Umbilical cord (tissue), 2 donors: ENCODE results near the gene PRCD. TPM values are rescaled to one million over a fixed set of nuclear protein-coding genes. Genes with fewer than 3 reads are reported as not detected.

ENCODE experiments used
- DNase-seq: peaks from one replicate; pipeline ENCODE4 v3.0.0-alpha.2; 2015; ENCODE audit warnings: low spot score
- total RNA-seq: library from RNA; depleted of rRNA; stranded (reverse); fragments of >200 nt; gene quantifications from one replicate; pipeline ENCODE4 v1.2.3, GENCODE V29; 2014; ENCODE audit warnings: low replicate concordance; ENCODE audit not compliant: insufficient read depth

Gene PRCD
- total RNA-seq, 1 donor from 2014 or later: 1.9 TPM

DNA sequence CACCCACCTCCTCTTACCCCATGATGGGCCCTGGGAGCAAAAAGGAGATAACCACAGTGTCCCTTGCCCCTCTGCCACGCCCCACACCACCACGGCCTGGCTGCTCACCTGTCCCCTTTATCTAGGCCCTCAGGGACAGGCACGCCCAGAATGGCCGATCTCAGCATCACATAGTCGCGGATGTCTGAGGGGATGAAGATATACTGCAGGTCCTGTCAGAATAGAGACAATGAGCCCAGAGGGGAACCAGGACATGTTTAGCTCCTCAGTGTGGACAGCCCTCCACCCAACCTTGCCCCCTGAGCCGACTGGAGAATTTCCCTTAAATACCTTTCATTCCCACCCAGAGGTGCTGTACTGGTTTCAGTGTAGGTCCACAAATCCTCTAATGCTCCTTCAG lies 30.6 kb downstream of the PRCD start:
- no peak for DNase-seq

DNA sequence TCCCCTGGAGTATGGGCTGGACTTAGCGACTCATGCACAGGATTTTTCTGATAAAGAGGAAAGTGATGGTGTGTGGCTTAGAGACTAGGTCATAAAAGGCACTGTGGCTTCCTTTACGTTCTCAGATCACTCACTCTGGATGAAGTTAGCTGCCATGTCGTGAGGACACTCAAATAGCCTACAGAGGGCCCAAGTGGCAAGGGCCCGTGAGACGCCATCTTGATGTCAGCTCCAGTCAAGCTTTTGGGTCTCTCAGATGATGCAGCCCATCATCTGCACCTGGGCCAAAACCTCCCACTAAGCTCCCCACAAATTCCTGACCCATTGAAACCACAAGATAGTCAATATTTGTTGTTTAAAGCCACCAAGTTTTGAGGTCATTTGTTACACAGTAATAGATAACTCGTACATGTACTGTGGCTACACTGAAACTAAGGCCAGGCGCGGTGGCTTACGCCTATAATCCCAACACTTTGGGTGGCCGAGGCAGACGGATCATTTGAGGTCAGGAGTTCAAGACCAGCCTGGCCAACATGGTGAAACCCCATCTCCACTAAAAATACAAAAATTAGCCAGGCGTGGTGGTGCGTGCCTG lies 31.1 kb downstream of the PRCD start:
- no peak for DNase-seq

DNA sequence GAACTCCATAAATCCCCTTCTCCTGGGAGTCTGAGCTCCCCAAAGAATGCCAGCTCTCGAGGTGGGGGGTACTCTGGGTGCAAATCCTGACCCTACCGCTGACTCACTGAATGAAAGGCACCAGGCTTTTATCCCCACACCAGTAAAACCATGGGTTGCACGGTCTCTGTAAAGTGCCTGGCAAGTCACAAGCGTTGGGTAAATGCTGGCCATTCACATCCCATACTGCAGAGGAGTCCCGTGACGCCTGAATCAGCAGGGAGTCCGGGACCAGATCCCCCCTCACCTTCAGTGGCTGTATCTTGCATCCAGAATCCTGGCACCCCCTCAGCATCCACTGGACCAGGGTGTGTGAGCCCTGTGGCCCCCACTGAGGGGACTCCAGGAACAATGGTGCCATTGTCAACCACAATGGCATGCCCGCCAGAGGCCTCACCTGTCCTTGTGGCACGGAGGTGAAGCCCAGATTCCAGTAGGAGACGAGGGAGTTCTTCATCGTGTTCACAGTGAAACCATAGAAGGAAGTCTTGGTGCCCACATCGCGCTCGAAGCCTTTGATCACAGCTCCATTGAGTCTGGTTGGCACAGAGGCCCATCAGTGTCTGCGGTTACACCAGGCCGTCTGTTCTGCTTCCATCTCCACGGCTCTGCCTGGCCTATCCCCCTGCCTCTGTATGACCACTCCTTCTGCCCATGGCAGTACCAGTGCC lies 32.5 kb downstream of the PRCD start:
- DNase-seq: no peak

DNA sequence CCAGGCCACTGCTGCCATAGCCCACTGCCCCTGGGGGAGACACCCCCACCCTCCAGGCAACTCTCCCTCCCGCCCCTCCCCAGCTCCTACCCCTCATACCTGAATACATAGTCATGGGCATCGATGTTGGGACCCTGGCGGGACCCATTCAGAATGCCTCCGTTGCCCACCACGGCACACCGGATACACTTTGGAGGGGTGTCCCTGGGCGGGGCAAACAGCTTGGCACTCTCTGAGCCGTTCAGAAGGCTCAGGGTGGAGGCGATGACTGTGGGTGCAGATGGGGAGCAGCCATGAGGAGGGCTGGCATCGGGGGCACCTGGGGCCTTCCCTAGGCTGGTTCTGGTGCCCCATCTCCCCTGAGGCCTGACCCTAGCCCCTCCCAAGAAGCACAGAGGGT lies 33.3 kb downstream of the PRCD start:
- DNase-seq: no peak

DNA sequence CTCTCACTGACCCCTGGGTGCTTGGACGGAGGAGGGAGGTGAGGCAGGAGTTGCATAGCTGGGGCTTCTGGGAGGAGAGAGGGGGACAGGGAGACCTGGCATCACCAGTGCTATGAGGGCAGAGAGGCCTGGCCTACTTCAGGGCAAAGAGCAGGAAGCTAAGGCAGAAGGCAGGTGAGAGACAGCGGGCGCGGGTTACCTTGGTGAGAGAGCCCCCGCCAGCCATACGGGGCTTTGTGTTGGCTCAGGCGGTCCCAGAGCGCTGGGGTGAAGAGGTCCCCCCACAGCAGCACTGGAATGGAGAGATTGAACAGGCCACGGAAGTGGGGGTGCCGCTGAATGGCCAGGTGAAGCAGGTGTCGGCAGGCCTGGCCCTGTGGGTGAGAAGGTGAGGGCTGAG lies 34.3 kb downstream of the PRCD start:
- DNase-seq: no peak

DNA sequence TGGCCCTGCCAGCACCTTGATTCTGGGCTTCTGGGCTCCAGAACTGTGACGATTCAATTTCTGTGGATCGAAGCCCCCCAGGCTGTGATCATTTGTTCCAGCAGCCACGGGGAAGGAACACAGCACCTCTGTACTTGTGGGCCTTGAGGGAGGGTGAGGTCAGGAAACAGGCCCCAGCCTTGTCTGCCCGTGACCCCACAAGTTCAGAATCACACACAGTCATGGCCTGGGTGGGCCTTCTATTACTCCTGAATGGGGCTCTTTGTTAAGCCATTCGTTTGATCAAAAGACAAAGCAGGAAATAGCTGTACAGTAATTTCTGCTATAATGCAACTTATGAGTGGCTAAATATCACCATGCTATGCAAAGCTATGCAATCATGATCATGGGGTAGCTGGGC lies 35.7 kb downstream of the PRCD start:
- no peak for DNase-seq

DNA sequence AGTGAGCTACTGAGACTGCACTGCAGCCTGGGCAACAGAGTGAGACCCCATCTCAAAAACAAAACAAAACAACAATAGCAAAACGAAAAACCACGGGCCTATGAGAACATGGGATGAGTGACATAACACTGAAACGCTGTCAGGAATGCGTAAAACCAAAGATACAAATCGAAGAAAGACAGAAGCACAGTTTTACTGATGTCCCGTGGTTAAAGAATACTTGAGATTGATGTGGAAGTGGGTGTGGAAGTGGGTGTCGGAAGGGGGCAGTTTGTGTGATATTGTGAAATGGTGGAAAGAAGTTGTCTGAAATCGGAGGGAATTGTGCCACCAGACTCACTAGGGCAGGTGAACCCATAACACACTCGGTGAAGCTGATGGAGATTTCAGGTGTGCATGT lies 36.3 kb downstream of the PRCD start:
- DNase-seq: no peak

DNA sequence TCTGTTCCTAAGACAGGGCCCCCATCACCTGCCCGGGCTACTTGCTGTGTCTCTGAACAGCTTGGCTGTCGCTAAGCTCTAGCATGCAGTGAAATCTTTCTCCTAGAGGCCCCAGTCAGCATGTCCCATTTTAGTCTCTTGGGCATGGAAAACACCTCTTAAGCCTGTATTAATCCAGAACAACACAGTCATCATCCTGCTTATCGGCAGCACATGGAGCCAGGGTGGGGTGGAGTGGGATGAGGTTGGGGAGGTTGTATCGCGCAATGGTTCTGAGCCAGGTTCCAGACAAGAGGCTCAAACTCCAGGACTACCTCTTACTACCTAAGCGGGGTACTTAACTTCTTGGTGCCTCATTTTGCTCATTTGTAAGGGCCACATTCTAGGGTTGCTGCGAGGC lies 38.0 kb downstream of the PRCD start:
- no peak for DNase-seq

DNA sequence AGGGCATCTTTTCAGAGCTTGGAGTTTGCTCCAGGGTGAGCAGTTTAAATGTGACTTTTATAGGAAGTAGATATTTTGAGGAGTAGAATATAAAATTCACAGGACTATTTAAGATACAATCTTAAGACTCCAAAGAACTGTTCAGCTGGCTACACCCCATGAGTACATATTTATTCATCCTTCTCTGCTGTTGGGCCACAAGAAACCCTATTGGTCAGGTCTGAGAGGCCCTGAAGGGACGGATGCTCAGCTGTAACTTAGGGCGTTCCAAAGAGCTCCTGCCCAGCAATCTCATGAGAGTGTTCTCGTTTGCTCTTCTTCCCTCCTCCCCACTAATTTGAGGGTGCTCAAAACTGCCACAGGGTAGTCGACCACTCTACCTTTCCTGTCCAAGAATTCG lies 38.5 kb downstream of the PRCD start:
- peak; percentile 73 for DNase-seq

DNA sequence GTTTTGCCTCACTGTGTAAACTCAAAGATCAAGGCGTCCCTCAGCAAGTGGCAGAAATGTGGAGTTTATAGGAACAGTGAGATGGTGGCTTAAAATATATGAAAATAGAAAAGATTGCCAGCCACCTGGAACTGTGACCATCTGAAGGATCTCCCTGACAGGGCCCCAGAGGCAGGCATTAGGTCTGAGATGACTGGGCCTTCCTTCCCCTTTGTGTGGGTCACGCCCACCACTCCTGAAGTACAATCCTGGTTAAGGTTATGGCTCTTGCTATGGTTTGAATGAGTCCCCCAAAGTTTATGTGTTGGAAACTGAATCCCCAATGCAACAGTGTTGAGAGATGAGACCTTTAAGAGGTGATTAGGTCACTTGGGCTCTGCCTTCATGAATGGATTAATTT lies 39.4 kb downstream of the PRCD start:
- DNase-seq: no peak

DNA sequence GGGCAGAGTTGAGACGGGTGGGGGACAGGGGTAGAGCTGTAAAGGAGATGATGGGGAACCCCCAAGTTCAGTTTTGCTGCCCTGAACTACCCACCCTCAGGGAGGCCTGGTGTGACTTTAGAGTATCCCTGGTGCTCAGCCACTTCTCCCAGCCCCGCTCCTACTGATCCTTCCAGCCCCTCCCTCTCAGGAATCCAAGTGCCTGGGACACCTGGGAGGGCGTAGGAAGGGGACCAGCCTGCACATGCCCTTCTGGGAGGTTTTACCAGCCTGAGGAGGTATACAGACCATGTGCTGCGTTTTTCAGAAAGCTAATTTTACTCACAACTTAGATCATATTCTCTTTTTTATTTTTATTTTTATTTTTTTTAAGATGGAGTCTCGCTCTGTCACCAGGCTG lies 41.7 kb downstream of the PRCD start:
- no peak for DNase-seq

DNA sequence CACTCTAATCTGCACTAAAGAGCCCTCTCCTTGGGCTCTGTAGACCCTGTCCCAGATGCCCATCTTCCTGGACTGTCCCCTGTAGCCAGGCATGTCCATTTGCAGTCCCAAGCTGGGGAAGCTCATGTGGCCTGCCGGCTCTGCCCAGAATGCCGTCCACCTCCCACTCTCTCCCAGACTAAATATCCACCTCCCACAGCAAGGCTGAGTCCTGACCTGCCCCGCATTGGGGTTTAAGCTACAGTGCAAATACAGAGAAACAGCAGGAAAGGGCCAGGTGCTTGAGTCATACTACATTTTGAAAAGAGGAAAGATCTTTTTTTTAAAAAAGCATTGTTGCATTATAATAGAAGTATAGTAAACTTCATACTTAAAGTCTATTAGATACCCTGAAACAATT lies 42.8 kb downstream of the PRCD start:
- DNase-seq: no peak

DNA sequence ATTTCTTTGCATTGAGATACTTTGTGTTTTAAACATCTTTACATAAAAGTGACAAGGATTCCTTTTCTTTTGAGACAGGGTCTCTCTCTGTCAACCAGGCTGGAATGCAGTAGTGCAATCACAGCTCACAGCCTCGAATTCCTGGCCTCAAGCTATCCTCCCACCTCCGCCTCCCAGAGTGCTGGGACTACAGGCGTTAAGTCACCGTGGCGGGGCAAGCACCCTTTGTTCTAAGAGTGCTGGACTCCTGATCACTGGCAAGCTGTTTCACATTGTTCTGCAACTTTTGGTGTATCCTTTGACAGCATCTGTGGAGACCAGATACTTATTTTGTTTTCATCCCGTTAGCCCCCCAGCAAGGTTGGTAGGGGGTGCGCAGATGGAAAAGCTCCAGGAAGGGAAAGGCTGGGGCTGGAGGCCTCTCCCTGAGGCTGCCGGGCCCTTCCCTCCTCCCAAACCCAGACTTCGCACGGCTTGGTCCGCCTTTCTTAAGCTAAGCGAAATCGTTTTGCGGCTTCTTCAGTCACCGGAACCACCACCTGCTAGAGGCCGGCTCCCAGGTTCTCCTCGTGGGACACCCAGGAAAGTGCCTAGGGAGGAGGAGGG lies 44.7 kb downstream of the PRCD start:
- DNase-seq: no peak

DNA sequence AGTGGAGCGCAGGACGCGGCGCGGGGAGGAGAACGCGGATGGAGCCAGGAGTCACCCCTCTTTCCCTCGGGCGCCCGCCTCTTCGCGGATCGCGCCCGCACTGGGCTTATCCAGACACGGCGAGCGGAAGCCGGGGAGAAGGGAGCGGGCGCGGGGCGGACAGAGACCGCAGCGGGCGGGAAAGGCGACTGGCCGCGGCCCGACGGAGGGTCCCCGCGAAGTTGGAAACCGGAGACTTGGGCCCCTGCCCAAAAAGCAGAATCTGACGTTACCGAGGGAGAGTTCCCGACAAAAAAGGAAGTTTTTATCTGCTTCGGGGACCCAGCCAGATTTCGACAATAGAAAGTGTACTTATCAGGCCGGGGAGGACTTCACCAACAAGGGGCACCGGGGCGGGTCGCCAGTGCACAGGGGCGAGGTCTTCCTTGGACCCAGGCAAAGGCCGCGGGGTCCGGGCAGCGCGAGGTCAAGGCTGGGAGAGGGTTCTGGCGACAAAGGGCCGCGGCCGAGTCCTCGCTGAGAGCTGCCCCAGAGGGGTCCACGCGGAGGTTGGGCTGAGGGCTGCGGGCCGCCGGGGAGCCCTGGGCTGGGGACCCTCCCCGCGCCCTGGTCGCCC lies 45.3 kb downstream of the PRCD start:
- no peak for DNase-seq

DNA sequence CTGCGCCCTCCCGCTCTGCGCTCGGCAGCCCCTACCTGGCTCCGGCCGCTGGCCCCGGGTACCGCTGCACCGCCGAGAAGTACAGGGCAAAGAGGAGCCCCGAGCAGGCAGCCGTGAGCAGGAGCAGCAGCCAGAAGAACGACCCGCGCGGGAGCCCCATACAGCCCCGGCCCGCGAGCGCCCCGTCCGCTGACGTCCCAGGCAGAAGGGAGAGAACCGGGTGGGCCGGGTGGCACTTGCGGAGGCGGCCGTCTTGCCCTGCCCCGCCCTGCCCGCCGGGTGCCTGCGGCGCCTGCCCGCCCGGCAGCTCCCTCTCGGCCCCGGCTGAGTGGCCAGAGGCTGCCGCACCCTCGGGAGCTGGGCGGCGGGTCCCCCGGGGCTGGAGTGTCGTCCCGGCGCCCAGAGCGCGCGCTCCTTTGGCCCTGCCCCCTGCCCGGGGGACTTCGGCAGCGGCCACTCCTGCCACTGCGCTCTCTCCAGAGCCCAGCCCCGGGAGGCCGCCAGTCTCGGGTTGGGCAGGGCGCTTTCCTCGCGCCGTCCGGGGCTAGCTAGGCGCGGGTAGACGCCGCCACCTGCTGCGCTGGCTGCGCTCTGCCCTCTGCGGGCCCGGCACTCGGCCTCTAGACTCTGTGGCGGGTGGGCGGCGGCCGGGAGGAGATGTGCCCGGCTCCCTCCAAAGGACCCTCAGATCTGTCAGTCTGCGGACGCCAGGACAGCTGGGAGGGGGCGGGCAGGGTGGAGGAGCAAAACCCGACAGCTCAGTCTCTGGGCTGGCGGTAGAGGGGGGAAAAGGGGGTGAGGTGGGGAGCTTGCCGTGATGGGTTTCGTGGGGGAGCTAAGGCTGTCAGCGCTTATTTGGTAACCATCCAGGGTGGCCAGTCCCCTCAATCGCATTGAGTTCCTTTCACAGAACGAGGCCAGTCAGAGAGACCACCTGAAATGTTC lies 46.1 kb downstream of the PRCD start, which contains the start of gene ST6GALNAC2:
Gene ST6GALNAC2 (minus strand): TSS at position 212 of the 945 bp plus-strand sequence. CDS start 52 bp downstream, at position 160.
- peak; percentile 46 for DNase-seq

DNA sequence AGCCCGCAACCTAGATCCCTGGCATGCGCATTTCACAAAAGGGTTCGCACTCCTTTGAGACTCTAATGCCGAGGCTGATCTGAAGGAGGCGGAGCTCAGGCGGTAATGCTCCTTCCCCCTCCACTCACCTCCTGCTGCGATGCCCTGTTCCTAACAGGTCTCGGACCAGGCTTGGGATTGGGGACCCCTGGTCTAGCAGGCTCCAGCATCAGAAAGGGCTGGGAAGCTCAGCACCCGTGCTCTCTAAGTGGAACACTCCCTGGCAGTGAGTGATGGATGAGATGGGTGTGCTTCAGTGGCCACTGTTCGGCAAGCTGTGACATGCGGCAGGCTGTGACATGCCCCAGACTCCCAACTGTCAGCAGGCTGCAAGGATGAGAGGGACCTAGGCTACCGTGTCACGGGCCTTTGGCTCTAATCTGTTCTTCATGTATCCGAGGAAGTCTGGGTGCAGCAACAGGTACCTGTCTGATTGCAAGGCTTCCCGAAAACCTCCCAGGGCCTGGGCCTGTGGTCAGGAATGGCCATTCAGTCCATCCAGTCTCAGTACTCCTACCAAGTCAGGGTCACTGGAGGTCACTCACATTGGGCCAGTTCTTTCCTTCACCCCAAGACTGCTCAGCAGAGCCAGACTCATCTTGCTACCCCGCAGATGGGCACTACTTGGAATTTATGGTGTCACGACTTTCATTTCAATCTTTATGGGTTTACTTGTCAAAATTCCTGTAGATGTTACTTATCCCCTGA lies 47.1 kb downstream of the PRCD start:
- peak; percentile 32 for DNase-seq

DNA sequence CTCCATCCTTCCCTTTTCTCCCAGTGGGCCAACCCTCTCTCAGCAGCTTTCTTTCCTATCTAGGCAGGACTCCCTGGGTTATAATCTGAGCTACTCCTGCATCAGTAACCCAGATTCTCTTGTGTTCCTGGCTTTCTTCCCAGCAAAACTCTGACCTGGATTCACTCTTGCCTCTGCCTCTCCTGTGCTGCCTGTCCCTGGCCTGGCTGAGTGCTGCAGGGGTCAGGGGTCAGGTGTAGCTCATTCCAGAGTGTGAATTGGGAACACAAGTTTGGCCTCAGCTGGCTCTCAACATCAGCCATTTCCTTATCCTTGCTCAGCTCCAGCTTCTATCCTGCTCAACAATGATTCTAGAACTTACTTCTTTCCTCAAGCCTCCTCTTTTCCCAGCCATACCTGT lies 48.3 kb downstream of the PRCD start:
- DNase-seq: no peak

DNA sequence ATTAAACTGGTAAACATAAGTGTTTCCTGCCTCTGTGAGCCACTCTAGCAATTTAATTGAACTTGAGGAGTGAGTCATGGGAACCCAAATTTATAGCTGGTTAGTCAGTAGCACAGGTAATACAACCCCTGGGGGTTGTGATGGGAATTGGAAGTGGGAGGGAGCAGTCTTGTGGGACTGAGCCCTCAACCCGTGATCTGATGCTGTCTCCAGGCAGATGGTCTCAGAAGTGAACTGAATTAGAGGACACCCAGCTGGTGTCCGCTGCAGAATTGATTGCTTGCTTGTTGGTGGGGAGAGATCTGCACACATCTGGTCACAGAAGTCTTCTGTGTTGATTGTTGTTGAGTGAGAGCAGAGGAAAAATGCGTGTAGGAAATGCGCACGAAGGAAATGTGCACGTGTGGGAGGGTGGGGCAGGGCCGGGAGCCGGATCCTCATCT lies 53.6 kb downstream of the PRCD start:
- no peak for DNase-seq

DNA sequence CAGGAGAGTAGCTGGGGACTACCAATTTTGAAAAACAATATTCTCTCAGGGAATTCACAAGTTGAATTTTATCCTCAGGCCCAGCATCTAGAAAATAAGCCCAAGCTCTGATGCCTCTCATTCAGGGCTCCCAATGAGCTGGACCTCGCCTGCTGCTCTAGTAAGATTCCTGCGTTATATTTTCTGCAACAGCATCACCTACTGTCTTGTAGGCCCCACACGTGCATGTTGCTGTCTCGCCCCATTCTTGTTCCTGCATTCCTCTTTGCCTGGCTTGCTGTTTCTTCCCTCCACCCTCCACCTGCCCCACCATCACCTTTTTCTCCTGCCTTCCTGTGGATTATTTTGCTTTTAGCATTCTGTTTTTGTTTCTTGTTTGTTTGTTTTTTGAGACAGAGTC lies 54.1 kb downstream of the PRCD start:
- no peak for DNase-seq

DNA sequence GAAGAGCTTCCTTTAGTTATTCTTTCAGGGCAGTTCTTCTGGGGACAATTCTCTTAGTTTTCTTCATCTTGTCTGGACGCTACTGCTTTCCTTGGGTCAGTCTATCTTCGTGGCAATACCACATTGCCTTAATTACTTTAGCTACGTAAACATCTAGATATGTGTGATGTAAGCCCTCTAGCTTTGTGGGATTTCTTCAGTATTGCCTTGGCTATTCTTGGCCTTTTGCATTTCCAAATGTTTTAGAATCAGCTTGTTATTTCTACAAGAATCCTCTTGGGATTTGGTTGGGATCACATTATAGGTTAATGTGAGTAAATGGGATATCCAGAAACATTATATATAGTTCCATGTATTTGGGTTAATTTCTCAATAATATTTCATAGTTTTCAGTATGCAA lies 54.8 kb downstream of the PRCD start:
- no peak for DNase-seq
